Skeletal muscle tissue (tissue), 4 donors: Measurements from ENCODE around the gene CTNND2. TPM values are rescaled to one million over a fixed set of nuclear protein-coding genes. Genes with fewer than 3 reads are reported as not detected.

Experiments used
- H3K27ac ChIP-seq: one replicate; pipeline ENCODE4 v1.7.0; 2013; ENCODE audit warnings: mild to moderate bottlenecking, low read depth, low read length, inconsistent platforms
- H3K27me3 ChIP-seq, 3 donors: one replicate each; pipeline ENCODE4 v1.7.0; 2013; ENCODE audit warnings: low read length in 3 of 3; ENCODE audit not compliant: control insufficient read depth in 3 of 3, insufficient read depth in 3 of 3
- H3K36me3 ChIP-seq, 3 donors: one replicate each; pipeline ENCODE4 v1.7.0; 2013; ENCODE audit warnings: low read length in 3 of 3; ENCODE audit not compliant: control insufficient read depth in 3 of 3, insufficient read depth in 3 of 3
- H3K4me1 ChIP-seq, 3 donors: one replicate each; pipeline ENCODE4 v1.7.0; 2013; ENCODE audit warnings: low read length in 3 of 3, mild to moderate bottlenecking in 3 of 3; ENCODE audit not compliant: control insufficient read depth in 3 of 3, insufficient read depth in 3 of 3
- H3K4me3 ChIP-seq, 3 donors: one replicate each; pipeline ENCODE4 v1.7.0; 2013; ENCODE audit warnings: low read length in 3 of 3
- H3K9ac ChIP-seq, 3 donors: one replicate each; pipeline ENCODE4 v1.7.0; 2013; ENCODE audit warnings: low read length in 3 of 3, mild to moderate bottlenecking in 3 of 3, moderate library complexity in 2 of 3, low read depth in 1 of 3
- H3K9me3 ChIP-seq, 3 donors: one replicate each; pipeline ENCODE4 v1.7.0; 2013; ENCODE audit warnings: low read length in 3 of 3; ENCODE audit not compliant: control insufficient read depth in 3 of 3
- total RNA-seq: library from RNA; depleted of rRNA; stranded (reverse); fragments of >200 nt; gene quantifications from one replicate; pipeline ENCODE4 v1.2.3, GENCODE V29; 2014
- donor health status: Osteomylitis.

The CTNND2 gene
- total RNA-seq, 1 donor from 2014 or later: 0.52 TPM

DNA sequence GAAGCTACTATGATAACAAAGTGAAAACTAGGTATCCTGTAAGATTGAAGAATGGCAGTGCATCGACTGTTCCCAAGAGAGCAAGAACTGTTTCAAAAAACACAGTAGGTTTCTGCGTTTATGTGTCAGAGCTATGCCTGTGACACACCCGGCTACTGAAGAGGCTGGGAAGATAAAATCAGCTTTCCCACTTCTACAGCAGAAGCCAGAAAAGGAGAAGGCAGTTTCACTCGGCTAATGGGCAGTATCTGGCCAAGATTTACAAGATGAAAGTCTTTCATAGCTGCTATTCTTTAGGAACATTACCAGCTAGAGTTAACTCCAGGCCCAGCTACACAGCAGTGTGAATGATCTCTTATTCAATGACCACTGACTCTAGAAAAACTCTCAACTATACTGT lies 195.2 kb downstream of the CTNND2 start:
- Histone ChIP-seq H3K4me3 (no peak overlapping the region), H3K4me1 (no peaks in the 10 kb centered on the region), H3K27me3 (no peaks in the 10 kb centered on the region), H3K36me3 (no peaks in the 10 kb centered on the region), H3K9ac (no peak overlapping the region), H3K27ac (no peak overlapping the region), H3K9me3 (no peaks in the 10 kb centered on the region)

DNA sequence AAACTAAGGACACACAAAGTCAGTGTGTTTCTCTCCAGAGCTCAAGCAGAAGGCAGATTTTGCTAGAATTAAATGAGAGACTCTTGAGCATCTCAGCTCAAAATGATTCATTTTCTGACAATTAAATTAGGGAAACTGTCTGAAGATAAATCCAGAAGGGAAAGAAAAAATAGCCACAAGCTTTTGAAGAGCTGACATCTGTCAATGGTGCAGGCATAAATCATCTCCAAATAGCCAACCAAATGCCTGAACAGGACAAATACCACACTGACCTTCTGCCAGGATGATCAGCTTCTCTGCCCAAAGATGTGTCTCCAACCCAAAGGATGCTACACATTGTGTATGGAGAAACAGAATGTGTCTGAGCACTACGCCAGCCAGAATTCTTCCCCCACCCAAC lies 199.3 kb downstream of the CTNND2 start:
- Histone ChIP-seq H3K9me3 (no peaks in the 10 kb centered on the region), H3K4me3 (no peak overlapping the region), H3K4me1 (no peaks in the 10 kb centered on the region), H3K27me3 (no peaks in the 10 kb centered on the region), H3K27ac (no peak overlapping the region), H3K36me3 (no peaks in the 10 kb centered on the region), H3K9ac (no peak overlapping the region)

DNA sequence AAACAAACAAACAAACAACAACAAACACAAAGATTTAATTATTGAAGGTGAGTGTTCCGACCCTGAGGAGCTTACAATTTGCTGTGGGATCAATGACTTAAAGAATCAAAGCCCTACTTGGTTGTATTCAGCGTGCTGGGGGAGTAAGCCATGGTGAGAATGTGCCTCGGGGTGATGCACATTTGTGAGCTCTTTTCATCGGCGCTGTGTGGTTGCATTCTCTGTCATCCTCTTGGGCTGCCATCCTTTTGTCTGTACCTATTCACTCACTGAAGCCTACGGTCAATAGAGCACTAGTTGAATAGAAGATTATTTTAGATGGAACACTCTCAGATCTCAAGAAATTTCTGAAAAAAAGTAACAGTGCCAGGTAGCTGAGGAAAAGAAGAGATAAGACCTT lies 203.9 kb downstream of the CTNND2 start:
- no peaks in the 10 kb centered on the region for H3K9me3 ChIP-seq
- no peaks in the 10 kb centered on the region for H3K4me1 ChIP-seq
- no peaks in the 10 kb centered on the region for H3K36me3 ChIP-seq
- H3K4me3 ChIP-seq: no peak overlapping the region
- H3K27ac ChIP-seq: no peak overlapping the region
- no peak overlapping the region for H3K9ac ChIP-seq
- no peaks in the 10 kb centered on the region for H3K27me3 ChIP-seq

DNA sequence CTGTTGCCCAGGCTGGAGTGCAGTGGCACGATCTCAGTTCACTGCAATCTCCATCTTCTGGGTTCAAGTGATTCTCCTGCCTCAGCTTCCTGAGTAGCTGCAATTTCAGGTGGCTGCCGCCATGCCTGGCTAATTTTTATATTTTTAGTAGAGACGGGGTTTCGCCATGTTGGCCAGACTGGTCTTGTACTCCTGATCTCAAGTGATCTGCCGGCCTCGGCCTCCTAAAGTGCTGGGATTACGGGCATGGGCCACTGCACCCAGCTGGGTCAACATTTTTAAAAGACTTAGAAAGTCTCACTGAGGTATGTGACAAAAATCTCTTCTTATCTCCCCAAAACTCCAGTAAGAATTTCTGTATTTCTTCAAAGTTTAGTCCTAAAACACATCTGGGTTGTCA lies 211.6 kb downstream of the CTNND2 start:
- Histone ChIP-seq H3K27ac (no peak overlapping the region), H3K4me3 (no peak overlapping the region), H3K4me1 (no peaks in the 10 kb centered on the region), H3K9me3 (no peaks in the 10 kb centered on the region), H3K36me3 (no peaks in the 10 kb centered on the region), H3K27me3 (no peaks in the 10 kb centered on the region), H3K9ac (no peak overlapping the region)

DNA sequence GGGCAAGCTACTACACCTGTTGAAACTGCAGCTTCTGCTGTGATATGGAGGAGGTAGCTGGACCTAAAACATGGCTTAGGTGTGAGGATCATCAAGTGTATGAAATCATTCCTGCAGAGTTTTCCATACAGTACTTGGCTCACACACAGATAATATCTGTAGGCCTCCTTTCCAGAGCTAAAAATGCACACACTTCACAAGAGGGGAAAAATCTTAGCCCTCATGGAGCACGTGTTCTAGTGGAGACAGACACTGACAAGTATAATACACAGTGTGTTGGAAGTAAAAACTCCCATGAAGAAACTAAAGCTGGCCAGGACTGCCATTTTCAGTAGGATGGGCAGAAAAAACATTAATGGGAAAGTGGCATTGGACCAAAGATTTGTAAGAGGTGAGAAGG lies 216.7 kb downstream of the CTNND2 start:
- no peak overlapping the region for H3K9ac ChIP-seq
- H3K27ac ChIP-seq: no peak overlapping the region
- H3K4me1 ChIP-seq: no peaks in the 10 kb centered on the region
- no peak overlapping the region for H3K4me3 ChIP-seq
- H3K9me3 ChIP-seq: no peaks in the 10 kb centered on the region
- H3K27me3 ChIP-seq: no peaks in the 10 kb centered on the region
- H3K36me3 ChIP-seq: no peaks in the 10 kb centered on the region

DNA sequence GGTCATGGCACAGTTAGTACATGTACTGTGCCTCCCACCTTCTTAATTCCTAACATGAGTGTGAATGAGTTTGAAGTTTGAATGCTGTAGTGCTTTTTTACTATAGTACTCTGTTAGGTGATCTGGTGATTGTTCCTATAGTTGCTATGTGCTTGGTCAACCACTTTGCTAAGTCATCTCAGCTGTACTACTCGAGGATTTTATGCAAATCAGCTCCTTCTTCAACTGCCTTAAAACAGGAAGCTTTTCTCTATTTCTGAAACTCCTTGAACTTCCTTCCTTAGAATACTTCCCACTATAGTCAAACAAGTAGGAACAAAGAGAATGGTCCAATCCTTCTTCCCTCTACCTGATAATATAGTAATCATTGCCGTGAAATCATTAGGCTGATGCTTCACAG lies 219.6 kb downstream of the CTNND2 start:
- Histone ChIP-seq H3K9ac (no peak overlapping the region), H3K36me3 (no peaks in the 10 kb centered on the region), H3K4me1 (no peaks in the 10 kb centered on the region)

DNA sequence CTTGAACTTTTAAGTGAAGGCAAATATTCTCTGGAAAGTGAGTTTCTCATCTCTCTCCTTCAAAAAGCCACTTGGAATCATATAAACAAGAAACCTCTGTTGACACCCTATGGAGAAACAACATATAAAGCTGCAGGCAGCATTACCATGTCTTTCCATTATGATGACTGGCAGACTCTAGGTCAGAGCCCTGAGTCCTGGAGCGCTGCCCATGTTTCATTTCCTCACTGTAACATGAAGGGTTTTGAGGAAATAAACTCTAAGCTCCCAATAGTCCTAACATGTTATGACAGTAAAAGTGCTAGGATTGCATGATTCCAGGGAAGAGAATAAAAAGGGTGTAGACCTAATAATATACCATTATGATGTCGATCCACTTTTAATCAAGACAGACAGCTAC lies 220.6 kb downstream of the CTNND2 start:
- Histone ChIP-seq H3K36me3 (no peaks in the 10 kb centered on the region), H3K27me3 (no peaks in the 10 kb centered on the region), H3K4me3 (no peak overlapping the region), H3K4me1 (no peaks in the 10 kb centered on the region), H3K27ac (no peak overlapping the region), H3K9me3 (no peaks in the 10 kb centered on the region), H3K9ac (no peak overlapping the region)

More for the DNA sequence above, 219.6 kb downstream of the CTNND2 start:
- Histone ChIP-seq H3K4me3 (no peak overlapping the region), H3K27me3 (no peaks in the 10 kb centered on the region), H3K9me3 (no peaks in the 10 kb centered on the region), H3K27ac (no peak overlapping the region)

DNA sequence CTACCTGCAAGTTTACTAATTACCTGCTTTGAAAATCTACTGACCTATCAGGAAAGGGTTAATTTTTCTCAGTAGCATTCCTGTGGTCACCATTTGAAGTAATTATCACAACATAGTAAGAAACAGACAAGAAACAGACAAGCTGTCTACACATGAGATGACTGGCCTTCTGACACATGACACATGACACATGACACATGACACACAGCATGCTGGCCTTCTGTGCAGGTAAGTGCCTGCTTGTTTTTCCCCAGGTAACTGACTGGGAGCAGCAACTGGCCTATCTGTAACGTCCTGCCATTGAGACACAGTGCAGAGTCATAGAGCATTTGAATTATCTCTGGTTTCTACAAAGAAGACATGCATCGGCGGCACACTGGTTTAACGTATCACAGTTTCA lies 222.4 kb downstream of the CTNND2 start:
- Histone ChIP-seq H3K27ac (no peak overlapping the region), H3K27me3 (no peaks in the 10 kb centered on the region), H3K9me3 (no peaks in the 10 kb centered on the region), H3K36me3 (no peaks in the 10 kb centered on the region), H3K4me1 (no peaks in the 10 kb centered on the region), H3K4me3 (no peak overlapping the region), H3K9ac (no peak overlapping the region)

DNA sequence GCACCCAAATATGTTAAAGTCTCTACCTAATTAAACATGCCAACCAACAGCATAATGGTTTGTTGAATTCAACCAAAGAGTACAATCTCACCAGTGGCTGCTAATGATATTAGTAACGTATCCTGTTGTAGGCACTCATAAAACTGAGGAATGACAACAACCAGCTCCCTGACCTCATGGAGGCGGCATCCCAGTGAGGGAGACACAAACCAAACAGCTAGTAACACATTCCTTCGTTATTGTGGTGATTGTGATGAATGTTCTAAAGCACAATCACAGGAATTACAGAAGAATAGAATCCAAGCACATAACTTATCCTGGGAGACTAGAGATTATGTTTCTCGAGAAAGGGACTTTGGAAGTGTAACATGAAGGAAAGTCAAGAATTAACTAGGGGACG lies 224.6 kb downstream of the CTNND2 start:
- Histone ChIP-seq H3K9ac (no peak overlapping the region), H3K27ac (no peak overlapping the region), H3K4me1 (no peaks in the 10 kb centered on the region), H3K27me3 (no peaks in the 10 kb centered on the region), H3K4me3 (no peak overlapping the region), H3K36me3 (no peaks in the 10 kb centered on the region), H3K9me3 (no peaks in the 10 kb centered on the region)

DNA sequence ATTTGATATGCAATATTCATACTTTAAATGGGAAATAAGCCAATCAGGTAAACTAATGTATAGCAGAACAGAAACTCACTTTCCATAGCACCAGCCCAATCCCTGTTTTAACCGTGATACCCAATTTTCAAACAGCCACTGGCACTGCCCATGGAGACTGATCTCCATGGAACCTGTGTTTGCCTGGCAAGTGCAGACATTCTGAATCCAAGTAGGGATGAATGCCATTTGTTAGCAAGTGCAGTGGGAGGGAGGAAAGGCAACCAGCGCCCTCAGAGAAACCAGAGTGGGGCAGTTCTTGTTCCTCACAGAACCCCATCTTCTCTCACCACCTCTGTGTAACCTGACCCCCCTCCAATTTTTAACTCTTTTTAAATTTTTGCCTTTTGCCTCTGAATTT lies 229.1 kb downstream of the CTNND2 start:
- no peaks in the 10 kb centered on the region for H3K27me3 ChIP-seq
- H3K4me1 ChIP-seq: no peaks in the 10 kb centered on the region
- H3K9me3 ChIP-seq: no peaks in the 10 kb centered on the region
- no peak overlapping the region for H3K9ac ChIP-seq
- H3K36me3 ChIP-seq: no peaks in the 10 kb centered on the region
- no peak overlapping the region for H3K27ac ChIP-seq
- H3K4me3 ChIP-seq: no peak overlapping the region
